Measurements from ENCODE around the gene CDPF1.

The CDPF1 gene

DNA sequence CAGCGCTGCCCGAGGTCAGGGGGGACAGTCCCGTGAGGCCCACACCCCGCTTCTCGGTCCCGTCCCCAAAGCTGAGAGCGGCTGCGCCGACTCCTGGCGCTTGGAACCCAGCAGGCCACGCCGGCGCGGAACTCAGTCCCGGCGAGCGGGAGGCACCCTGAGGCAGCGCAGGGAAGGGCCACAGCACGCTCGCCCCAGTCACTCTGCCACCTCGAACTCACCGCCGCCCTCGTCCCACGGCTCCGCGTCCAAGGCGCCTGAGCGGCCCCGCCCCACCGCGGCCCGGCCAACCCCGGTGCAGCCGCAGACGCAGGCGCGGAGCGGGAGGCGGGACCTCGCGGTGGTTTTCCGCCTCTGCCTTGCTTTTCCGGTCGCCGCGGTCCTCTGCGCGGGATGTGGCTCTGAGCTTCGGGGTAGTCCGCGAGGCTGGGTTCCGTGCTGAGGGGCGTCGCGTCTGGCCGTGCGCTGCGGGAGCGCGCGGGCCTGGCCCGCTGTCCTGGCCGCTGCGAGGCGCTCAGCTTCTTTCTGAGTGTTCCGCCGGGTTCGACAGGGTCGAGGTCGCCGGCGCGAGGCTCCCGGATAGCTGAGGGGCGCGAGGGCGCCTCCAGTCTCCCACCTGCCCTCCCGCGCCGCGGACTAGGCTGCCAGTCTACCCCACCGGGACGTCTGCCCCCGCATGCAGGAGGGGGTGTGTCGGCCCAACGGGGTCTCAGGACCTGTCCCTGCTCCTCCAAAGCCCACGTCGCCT, at the start of gene CDPF1:
Gene CDPF1, minus strand, starts transcription at position 259 of the 748 bp plus-strand sequence. CDS start 2,009 bp downstream, outside the sequence.
- peak; percentile 93 for DNase-seq (ENCODE audit: low read depth)

- DNase-seq (ENCODE audit: low read depth), result no peak
These were observed 49.0 kb upstream of the CDPF1 start for GRCh38 chr22:46299101-46299500.

DNA sequence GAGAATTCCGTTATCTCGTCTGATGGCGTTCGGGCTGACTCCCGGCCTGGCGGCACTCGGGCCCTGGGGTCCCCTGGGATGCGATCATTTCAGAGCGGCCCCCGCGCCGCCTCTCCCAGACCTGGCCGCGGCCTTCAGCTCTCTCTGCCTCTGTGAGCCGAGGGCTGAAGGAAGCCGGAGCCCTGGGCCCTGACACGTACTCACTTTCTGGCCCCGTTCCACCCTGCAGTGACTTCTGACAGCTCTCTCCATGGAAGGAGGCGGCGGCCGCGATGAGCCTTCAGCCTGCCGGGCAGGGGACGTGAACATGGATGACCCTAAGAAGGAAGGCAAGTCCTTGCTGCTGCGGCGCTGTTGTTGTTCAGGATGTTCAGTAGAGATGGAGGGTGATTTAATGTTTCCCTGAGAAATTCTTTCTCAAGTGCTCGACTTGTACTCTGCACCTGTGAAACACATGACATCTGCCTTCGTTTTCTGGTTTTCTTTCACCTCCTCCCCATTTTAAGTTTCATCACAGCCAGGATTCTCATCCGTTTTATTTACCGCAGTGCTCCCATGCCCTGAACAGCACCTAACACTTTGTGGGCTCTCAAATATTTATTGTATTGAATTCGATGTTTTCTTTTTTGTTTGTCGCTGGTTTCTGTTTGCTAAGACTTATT, 47.2 kb upstream of the CDPF1 start:
- no peak for DNase-seq (ENCODE audit: low read depth)

DNA sequence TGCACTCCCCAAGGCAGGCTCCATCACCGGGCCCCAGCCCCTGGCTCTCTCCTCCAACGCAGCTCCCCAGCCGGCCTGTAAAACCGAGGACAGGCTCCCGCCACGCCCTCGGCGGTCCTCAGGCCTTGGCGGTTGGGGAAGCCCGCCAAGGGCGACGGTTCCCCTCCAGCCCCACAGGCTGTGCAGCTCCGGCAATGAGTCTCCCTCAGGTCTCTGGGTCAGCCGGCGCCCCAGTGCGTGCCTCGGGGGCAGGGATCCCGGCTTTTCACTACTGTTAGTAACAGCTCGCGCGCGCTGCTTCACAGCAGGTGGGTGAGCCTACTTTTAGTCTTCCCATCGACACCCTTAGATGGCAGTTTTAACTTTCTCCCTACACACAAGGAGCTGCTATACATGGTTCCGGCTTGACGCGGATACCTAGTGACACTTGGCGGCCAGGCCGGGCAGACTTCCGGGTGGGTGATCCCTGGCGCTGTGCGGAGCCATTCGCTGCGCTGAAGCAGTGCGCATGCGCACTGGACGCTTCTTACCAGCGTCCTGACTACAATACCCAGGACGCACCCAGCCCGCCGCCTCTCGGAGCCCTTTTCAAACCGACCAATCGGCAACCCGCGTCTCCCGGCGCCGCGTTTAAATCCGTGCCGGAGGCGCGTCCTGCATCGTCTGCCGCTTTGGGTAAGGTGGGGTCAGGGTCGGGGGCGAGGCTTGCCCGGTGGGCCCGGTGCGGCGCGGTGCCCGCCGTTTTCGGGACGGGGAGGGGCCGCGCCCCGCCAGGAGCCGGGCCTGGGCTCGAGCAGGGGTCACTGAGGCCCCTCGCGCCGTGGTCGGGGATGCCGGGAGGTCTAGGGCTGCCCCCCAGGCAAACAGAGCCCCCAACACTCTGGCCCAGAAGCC, 46.4 kb upstream of the CDPF1 start, which contains the start of gene GTSE1:
Gene GTSE1, plus strand, starts transcription at position 614 of the 894 bp plus-strand sequence. CDS start 531 bp downstream, outside the sequence.
- DNase-seq (ENCODE audit: low read depth), result peak; percentile 94

DNA sequence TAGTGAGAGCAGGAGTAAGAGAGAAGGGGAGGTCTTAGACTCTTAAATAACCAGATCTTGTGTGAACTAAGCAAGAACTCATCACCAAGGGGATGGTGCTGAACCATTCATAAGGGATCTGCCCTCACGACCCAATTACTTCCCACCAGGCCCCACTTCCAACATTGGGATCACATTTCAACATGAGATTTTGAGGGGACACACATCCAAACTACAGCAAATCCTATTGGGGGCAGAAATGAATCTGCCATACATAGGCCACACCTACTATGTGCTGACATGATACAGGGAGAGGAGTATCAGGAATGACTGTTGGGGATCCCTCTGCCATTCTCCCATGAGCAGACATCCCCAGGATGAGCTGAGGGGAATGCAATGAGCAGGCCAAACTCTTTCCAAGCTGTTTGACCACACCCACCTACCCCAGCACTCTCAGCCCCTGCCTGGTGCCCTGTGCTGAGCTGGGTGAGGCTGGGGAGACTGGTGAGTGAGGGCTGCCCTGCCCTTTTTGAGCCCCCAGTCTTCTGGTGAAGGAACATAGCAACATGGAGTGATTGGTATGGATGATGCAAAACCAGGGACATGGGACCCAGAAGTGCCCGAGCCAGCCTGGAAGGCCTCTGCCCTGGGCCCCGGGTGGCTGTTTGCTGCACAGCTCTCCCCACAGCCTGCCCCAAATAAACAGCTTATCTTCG, 45.3 kb upstream of the CDPF1 start:
- DNase-seq (ENCODE audit: low read depth), result no peak

- DNase-seq (ENCODE audit: low read depth), result no peak
These were observed 44.7 kb upstream of the CDPF1 start for GRCh38 chr22:46294784-46295183.

DNA sequence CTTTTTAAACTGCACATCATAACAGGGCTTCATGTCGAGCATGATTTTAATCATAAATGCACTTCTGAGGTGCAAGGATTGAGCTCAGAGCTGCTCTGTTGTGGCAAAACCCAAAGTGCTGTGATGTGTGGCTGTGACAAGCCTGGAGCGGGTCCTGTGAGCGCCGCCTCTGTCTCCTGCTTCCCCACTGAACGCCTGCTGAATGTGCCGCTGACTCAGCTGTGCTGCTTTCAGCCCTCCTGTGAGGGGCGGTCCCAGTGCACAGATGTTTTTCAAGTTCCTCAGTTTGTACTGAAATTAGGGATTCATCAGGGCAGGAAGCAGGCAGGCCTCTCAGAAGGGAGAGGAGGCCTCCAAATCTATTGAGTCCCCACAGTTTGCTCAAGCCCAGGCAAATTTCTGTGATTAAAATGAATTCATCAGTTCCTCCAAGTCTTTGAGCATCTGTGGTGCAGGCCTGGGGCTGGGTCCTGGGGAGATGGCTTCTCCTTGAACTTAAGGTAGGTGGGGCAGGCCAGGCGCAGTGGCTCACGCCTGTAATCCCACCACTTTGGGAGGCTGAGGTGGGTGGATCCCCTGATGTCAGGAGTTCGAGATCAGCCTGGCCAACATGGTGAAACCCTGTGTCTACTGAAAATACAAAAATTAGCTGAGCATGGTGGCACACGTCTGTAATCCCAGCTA, 43.6 kb upstream of the CDPF1 start:
- DNase-seq (ENCODE audit: low read depth), result no peak

DNA sequence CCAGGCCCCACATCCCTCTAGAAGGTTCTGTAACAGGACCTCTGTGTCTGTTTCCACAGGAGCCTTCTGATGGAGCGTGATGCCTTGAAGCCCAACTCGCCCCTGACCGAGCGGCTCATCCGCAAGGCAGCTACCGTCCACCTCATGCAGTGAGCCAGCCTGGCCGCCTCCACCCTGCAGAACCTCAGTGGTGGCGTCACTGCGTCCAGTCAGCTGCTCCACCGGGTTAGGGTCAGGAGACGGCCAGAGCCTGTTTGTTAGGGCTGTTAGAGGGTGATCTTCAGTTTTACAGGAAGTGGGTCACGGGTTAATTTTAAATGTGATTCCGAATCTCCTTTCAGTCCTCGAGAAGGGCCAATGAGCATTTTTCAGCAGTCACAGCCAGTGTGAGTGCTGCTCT, 42.6 kb upstream of the CDPF1 start:
- DNase-seq (ENCODE audit: low read depth), result no peak

DNA sequence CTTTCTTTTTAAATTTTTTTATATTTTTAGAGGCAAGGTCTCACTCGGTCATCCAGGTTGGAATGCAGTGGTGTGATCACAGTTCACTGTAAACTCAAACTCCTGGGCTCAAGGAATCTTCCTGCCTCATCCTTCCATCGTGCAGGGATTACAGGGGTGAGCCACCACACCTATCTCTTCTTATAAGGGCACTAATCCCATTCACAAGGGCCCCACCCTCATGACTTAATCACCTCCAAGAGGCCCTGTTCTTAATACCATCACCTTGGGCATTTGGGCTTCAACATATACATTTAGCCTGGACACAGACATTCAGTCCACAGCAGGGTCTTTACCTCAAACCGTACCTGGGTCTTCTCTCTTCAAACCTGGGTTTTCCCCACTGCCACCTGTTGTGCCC, 42.1 kb upstream of the CDPF1 start:
- DNase-seq (ENCODE audit: low read depth), result no peak

DNA sequence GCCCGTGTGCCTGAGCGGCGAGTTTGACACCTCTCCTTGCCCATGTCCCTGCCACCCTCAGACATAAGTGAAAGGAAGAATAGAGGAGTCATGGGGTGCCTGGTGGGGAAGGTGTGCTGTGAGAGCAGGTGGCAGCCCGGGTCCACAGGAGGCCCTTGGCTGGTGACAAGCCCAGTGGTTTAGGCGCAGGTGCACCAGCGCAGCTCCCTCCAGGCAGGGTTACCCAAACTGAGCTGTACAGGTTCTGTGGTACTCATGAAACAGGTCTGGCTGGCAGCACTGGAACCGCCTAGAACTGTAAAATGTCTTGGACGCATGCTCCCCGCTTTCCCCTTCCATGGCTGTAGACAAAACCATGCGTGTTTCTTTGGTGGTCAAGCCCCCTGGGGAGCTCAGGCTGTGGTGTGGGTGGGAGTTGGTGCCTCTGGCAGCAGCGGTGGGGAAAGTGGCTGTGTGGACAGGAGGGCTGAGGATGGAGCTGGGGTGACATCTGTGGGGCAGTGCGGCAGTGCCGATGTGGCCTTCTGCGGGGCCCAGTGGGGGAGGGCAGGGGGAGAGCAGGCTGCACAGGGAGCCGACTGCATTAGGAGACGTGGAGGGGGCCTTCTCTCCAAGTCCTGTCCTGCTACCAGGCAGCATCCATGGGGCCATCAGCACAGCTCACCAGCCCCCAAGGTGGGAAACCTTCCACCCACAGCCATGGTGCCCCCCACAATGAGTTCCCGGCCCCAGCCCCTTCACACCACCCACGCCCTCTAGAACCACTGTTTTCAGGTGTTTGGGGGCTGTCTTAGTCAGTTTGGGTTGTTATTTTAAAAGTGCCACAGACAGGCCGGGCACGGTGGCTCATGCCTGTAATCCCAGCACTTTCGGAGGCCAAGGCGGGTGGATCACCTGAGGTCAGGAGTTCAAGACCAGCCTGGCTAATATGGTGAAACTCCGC, 41.0 kb upstream of the CDPF1 start:
- no peak for DNase-seq (ENCODE audit: low read depth)

GRCh38 chr22:46290121-46290842, 40.2 kb upstream of the CDPF1 start:
- no peak for DNase-seq (ENCODE audit: low read depth)

- DNase-seq (ENCODE audit: low read depth), result no peak
These were observed 39.3 kb upstream of the CDPF1 start for GRCh38 chr22:46289244-46289891.

GRCh38 chr22:46288846-46289243, 38.8 kb upstream of the CDPF1 start:
- DNase-seq (ENCODE audit: low read depth), result no peak

DNA sequence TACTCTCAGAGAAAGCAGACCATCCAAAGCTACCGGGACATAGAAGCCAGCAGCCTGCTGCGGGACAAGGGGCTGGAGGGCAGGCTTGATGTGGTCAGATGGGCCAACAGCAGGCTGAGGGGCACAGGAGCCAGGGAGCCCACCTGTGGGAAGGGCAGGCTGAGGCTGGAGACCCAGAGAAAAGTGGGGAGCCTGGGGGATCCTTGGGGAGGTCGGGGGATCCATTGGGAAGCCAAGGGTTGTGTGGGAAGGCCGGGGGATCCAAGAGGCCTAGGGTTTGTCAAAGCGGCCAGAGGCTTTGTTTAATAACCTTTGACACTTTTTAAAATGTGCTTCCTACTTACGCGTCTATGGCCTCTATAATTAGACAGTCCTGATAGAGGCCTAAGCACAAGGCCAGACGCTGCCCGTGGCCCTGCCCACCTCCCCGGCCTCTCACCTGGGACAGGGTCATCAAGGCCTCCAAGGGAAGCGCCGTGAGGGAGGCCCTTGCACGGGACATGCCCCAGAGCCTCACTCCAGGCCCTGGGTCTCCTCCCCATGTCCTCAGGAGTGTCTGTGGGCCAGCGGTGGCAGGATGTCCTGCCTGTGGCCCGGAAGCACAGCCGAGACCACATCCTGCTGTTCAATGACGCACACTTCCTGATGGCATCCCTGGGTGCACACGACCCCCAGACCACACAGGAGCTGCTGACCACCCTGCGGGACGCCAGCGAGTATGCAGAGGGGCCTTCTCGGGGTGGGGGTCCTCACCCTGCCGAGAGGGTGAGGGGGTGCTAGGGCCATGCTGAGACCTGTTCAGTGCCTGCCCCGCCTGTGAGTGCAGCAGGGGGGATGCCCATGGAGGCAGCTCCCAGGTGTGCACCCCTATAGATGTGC, 38.0 kb upstream of the CDPF1 start:
- DNase-seq (ENCODE audit: low read depth), result no peak

DNA sequence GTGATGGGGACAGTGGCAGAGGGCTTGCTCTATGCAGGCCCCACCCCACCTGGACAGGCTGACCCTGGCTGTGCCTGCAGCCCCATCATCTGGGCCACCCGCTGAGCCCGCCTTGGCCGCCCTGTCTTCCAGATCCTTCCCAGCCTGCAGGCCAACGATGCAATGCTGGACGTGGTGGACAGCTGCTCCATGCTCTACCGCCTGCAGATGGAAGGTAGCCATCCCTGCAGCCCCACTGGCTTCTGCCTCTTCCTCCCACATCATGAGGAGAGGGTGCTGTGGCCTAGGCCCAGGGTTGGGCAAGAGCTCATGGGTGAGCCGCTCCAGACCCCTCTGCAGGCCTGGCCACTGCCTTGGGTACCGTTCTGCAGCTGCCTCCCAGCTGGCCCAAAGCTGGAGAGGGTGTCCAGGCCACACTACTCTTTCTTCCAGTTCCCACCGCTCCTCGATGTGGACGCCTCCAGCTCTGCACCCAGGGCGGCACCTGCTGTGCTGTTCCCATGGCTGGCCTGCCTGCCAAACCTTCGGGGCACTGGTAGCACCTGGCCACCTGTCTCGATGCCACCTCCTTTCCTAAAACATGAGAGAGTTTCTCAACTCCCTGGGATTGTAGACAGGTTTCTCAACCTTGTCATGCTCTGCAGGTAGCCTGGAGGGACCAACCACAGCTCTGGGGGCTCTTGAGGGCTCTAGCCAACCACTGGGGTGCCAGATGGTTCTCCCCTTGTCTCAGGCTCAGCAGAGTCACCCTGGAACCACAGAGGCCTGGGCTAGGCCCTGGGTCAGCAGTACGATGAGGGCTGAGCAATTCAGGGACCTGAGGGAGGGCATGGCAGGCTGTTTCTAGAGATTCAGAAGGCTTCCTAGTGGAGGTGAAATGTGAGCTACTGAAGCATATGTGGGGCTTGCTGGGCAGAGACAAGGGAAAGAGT, 37.1 kb upstream of the CDPF1 start:
- no peak for DNase-seq (ENCODE audit: low read depth)

DNA sequence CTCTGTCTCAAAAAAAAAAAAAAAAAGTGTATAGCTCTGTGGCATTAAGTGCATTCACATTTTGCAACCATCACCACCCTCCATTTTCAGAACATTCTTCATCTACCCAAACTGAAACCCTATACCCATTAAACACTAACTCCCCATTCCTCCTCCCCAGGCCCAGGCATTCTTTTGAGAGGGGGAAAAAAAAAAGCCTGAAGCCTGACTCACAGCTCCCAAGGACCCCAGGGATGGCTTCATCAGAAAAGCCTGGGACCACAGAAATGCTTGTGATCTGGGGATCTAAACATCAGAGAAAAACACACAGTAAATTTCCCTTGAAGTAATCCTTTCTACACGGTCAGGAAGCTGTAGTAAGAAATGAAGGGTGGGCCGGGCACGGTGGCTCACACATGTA, 35.9 kb upstream of the CDPF1 start:
- DNase-seq (ENCODE audit: low read depth), result no peak

Data from stimulated activated CD8-positive, alpha-beta memory T cell treated with anti-CD3 and anti-CD28 coated beads, Interleukin-4, amount 100 ng/mL, for 24 hours (primary cell).